PC-3 (cell line): ENCODE results near the gene PRAMEF5. TPM values are rescaled to one million over a fixed set of nuclear protein-coding genes. Genes with fewer than 3 reads are reported as not detected.
"Not testable (repeated sequence)": the region's sequence is repeated elsewhere in the genome, so short reads cannot be mapped to it uniquely, and the experiment has no call there.

ENCODE experiments used
- ATAC-seq: fragments of 200-7000 bp; cut with Tn5 transposase; 2 replicates; pipeline ENCODE4 v1.9.1; 2020; ENCODE audit warnings: mild to moderate bottlenecking, moderate library complexity
- Bru-seq: library from RNA; stranded (reverse); fragments of 400-500 nt; gene quantifications from one replicate; lab custom pipeline; 2021; lab: Mats Ljungman, UMichigan
- BruChase-seq, 2 experiments: library from RNA; stranded (reverse); fragments of 400-500 nt; gene quantifications; one replicate each; lab custom pipeline; 2021; lab: Mats Ljungman, UMichigan
- BruUV-seq: library from RNA; stranded (reverse); fragments of 400-500 nt; replicated peaks from 2 replicates; lab custom pipeline; 2021; lab: Mats Ljungman, UMichigan
- CTCF ChIA-PET: fragments of 300-600 bp; sonication (Branson Sonifier 250); formaldehyde crosslinking; loops from one replicate; lab custom pipeline; 2022; ENCODE audit warnings: antibody characterized with exemption; lab: Charles Lee
- POLR2A ChIA-PET: fragments of 300-600 bp; sonication (Branson Sonifier 250); formaldehyde crosslinking; loops from one replicate; lab custom pipeline; 2022; ENCODE audit warnings: antibody characterized with exemption; ENCODE audit not compliant: unreplicated experiment; lab: Charles Lee
- DNase-seq: peaks from one replicate; pipeline ENCODE4 v3.0.0-alpha.2; 2015
- H2AFZ ChIP-seq: fragments of 300-600 bp; sonication (generic); 2 replicates; pipeline ENCODE4 v1.6.0; 2016; ENCODE audit warnings: antibody characterized with exemption, low read length
- H3F3A ChIP-seq: fragments of 300-600 bp; sonication (generic); one replicate; pipeline ENCODE4 v1.6.0; 2017; ENCODE audit warnings: antibody characterized with exemption, low read length, control low read depth, mild to moderate bottlenecking; ENCODE audit not compliant: unreplicated experiment
- H3K27ac ChIP-seq: fragments of 300-600 bp; sonication (generic); 2 replicates; pipeline ENCODE4 v1.5.1; 2016; ENCODE audit warnings: mild to moderate bottlenecking, low read length
- H3K27me3 ChIP-seq: fragments of 300-600 bp; sonication (generic); 2 replicates; pipeline ENCODE4 v1.6.1; 2016; ENCODE audit warnings: low read length, mixed read lengths
- H3K36me3 ChIP-seq: fragments of 300-600 bp; sonication (generic); 2 replicates; pipeline ENCODE4 v1.6.1; 2016; ENCODE audit warnings: low read depth, mixed run types, low read length, mixed read lengths
- H3K4me1 ChIP-seq: fragments of 300-600 bp; sonication (generic); 2 replicates; pipeline ENCODE4 v1.5.1; 2016; ENCODE audit warnings: low read length; ENCODE audit not compliant: insufficient read depth
- H3K4me2 ChIP-seq: fragments of 300-600 bp; sonication (generic); 2 replicates; pipeline ENCODE4 v1.6.0; 2016; ENCODE audit warnings: low read length
- H3K4me3 ChIP-seq: fragments of 300-600 bp; sonication (generic); 2 replicates; pipeline ENCODE4 v1.5.1; 2016; ENCODE audit warnings: mild to moderate bottlenecking, low read length, mixed read lengths
- H3K79me2 ChIP-seq: fragments of 300-600 bp; sonication (generic); 2 replicates; pipeline ENCODE4 v1.6.1; 2017; ENCODE audit warnings: low read length, mixed read lengths
- H3K9ac ChIP-seq: fragments of 300-600 bp; sonication (generic); 2 replicates; pipeline ENCODE4 v1.6.0; 2016; ENCODE audit warnings: mild to moderate bottlenecking, low read length
- H3K9me2 ChIP-seq: fragments of 300-600 bp; sonication (generic); replicated peaks from 2 replicates; pipeline ENCODE4 v1.6.1; 2016; ENCODE audit warnings: mixed run types, low read length, mixed read lengths
- H3K9me3 ChIP-seq: fragments of 300-600 bp; sonication (generic); 2 replicates; pipeline ENCODE4 v1.6.1; 2016; ENCODE audit warnings: low read length, mixed read lengths
- H4K20me1 ChIP-seq: fragments of 300-600 bp; sonication (generic); 2 replicates; pipeline ENCODE4 v1.6.1; 2016; ENCODE audit warnings: low read length, mixed read lengths
- intact Hi-C: fragments of 100-400 bp; cut with micrococcal nuclease; formaldehyde crosslinking; loops from 2 replicates; pipeline ENCODE4 v1.9.0; 2023
- long read RNA-seq: library from polyadenylated mRNA; unstranded; transcript quantifications from one replicate; pipeline ENCODE4 v2.0.0, GENCODE V29; 2021; ENCODE audit not compliant: unreplicated experiment
- total RNA-seq: library from RNA; depleted of rRNA; stranded (reverse); fragments of >200 nt; gene quantifications from 2 replicates; pipeline ENCODE4 v1.2.3, GENCODE V29; 2014; rRNA removed

PRAMEF5 gene
- not detected in 2 replicates for total RNA-seq
- not detected for Bru-seq, nascent RNA
- not detected for BruChase-seq, experiment 1, labeled RNA remaining after a 6-hour chase
- not detected for BruChase-seq, experiment 2, labeled RNA remaining after a 2-hour chase
- long read RNA-seq, result 0 reads

DNA sequence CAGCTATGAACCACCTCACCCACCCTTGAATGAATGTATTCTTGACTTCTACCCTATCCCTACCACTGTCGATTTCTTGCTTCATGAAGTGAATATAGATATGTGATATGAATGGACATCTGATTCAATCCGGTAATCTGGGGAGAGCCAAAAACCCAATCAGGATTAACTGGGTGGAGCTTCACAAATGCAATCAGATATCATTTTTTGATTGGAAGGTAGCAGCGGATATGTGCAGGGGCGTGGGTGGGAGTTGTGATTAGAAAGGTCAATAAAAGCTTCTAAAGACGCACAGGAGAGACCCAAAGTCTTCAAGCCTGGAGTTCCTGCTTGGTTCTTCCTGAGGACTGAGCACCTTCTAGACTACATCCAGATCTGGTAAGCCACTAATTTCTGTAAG, at the start of gene PRAMEF5:
PRAMEF5 (plus strand) TSS at position 301 of the 400 bp plus-strand sequence. CDS start 5,071 bp downstream, outside the sequence.
- POLR2A ChIA-PET, H3K4me2 ChIP-seq, H3K79me2 ChIP-seq, intact Hi-C loops, H3K9me3 ChIP-seq, ATAC-seq, H3K27me3 ChIP-seq, H3K4me1 ChIP-seq, CTCF ChIA-PET, BruUV-seq, H3K27ac ChIP-seq, H3K9ac ChIP-seq, H3K36me3 ChIP-seq, H3K9me2 ChIP-seq, H3F3A ChIP-seq, H2AFZ ChIP-seq, DNase-seq, H3K4me3 ChIP-seq, H4K20me1 ChIP-seq: not testable (repeated sequence)

DNA sequence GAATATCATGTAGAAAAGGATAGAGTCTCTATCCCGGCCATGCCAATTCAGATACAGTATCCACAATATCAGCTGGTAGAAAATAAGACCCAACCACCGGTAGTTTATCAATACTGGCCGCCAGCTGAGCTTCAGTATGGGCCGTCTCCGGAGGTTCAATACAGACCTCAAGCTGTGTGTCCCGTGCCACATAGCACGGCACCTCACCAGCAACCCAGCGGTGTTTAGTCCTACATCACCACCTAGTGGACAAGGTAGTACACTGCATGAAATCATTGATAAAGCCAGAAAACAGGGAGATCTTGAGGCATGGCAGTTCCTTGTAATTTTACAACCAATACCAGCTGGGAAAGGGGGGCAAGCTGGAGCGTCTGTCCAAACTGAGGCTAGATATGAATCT, 45.3 kb upstream of the PRAMEF5 start:
- POLR2A ChIA-PET, H3K9me3 ChIP-seq, H3F3A ChIP-seq, intact Hi-C loops, H3K4me1 ChIP-seq, H2AFZ ChIP-seq, H3K27ac ChIP-seq, H3K4me3 ChIP-seq, H3K36me3 ChIP-seq, H3K4me2 ChIP-seq, DNase-seq, H3K9ac ChIP-seq, CTCF ChIA-PET, H3K27me3 ChIP-seq, BruUV-seq, H4K20me1 ChIP-seq, H3K79me2 ChIP-seq, ATAC-seq, H3K9me2 ChIP-seq: not testable (repeated sequence)

DNA sequence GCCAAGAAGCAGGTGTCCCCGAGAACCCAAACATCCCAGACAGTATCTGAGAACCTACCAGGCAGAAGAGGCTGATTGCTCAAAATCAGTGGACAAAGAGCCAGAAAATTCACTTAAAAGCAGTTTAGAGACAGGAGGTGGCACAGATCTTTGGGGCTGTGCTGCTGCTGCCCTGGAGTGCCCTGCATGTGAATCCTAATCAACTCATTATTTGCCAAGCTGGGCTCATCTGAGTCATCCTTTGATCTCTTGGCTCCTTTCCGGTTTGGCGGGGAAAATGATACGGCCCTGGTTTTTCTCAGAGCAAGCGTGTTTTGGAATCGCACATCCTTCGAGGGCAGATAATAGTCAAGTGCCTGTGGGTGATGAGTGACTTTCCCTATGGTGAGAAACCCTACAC, 37.4 kb upstream of the PRAMEF5 start:
- H3F3A ChIP-seq, H3K27me3 ChIP-seq, BruUV-seq, CTCF ChIA-PET, DNase-seq, intact Hi-C loops, H3K9ac ChIP-seq, H3K4me3 ChIP-seq, H3K4me1 ChIP-seq, H3K27ac ChIP-seq, H4K20me1 ChIP-seq, H3K9me2 ChIP-seq, ATAC-seq, H3K36me3 ChIP-seq, H3K79me2 ChIP-seq, POLR2A ChIA-PET, H2AFZ ChIP-seq, H3K9me3 ChIP-seq, H3K4me2 ChIP-seq: not testable (repeated sequence)

DNA sequence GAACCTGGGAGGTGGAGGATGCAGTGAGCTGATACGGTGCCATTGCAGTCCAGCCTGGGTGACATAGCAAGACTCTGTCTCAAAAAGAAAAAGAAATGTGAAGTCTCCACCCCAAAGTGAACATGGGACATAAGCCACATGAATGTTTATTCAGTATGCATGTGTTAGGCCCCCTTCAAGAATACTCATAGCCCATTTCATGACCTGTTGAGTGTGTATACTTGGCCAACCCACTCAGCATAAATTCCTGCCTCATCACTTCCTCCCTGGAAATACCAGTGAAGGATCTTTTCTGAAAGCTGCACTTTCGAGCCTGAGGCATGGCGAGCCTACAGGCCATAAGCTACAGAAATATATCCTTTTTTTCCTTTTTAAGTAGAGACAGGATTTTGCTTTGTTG, 34.8 kb upstream of the PRAMEF5 start:
- H3K36me3 ChIP-seq, H3K4me1 ChIP-seq, H3K79me2 ChIP-seq, ATAC-seq, H3K27ac ChIP-seq, H3K9me2 ChIP-seq, POLR2A ChIA-PET, H2AFZ ChIP-seq, H3K27me3 ChIP-seq, BruUV-seq, H3K4me3 ChIP-seq, H3K9me3 ChIP-seq, H3K9ac ChIP-seq, DNase-seq, H4K20me1 ChIP-seq, intact Hi-C loops, CTCF ChIA-PET, H3F3A ChIP-seq, H3K4me2 ChIP-seq: not testable (repeated sequence)

DNA sequence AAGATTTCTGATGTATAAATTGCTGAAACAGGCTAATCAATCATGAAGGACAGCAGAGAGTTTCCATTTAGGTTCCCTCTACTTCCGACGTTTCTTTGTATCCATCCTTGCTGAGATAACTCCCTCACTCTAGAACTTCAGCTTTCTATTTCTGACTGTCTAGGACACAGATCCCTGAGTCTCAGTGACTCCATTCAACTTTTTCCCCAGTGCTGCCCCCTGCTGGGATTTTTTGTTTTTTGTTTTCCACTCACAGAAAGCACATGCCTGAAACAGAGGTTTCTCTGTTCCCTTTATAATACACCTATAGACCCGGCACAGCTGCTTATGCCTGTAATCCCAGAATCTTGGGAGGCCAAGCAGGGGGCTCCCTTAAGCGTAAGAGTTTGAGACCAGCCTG, 31.2 kb upstream of the PRAMEF5 start:
- BruUV-seq, H3K27ac ChIP-seq, CTCF ChIA-PET, H3K4me3 ChIP-seq, H3K36me3 ChIP-seq, H3K9ac ChIP-seq, H3K27me3 ChIP-seq, H3K9me3 ChIP-seq, DNase-seq, ATAC-seq, intact Hi-C loops, H3K9me2 ChIP-seq, H3K4me1 ChIP-seq, H4K20me1 ChIP-seq, H2AFZ ChIP-seq, POLR2A ChIA-PET, H3K4me2 ChIP-seq, H3K79me2 ChIP-seq, H3F3A ChIP-seq: not testable (repeated sequence)
